ENCODE results near the gene SRGAP3.

Gene SRGAP3

DNA sequence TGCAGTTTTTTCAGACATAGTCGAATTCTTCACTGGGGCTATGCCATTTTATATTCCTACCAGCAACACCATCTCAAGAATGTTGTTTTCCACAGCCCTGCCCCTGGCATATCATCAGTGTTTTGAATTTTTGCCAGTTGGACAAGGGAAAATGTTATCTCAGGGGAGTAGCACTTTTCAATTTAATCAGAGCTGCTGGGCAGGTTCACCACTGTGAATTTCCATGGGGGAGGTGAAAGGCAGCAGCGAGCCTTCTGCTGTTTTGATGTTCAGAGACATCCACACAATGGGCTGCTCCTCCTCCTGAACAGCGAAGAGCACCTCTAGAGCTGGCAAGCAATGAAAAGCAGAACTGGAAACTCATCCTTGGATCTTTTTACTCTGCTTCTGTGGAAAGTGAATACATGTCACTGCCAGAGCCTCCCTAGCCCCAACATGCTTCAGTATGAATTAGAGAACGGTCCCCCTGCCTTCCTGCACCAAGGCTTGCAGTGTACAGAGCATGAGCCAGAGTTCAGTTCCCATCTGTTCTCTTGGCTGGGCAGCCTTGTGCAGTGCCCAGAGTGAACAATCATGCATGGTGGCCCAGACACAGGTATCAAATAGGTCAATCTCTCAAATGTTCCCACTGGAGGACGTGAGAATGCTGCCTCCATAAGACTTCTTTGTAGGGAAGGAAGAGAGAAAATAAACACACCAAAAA, 230.0 kb downstream of the SRGAP3 start:
- H3K4me2 ChIP-seq (ENCODE audit: low read length), result no peak overlapping the region
- H4K20me1 ChIP-seq (ENCODE audit: insufficient read depth, low read length), result no peaks in the 10 kb centered on the region
- H3K27me3 ChIP-seq (ENCODE audit: low read depth, low read length), result no peaks in the 10 kb centered on the region
- no peak for TF ChIP-seq EZH2phosphoT487 (IDR thresholded peaks at IDR 0.05; ENCODE audit: low read depth)
- TF ChIP-seq, protein P1, sequence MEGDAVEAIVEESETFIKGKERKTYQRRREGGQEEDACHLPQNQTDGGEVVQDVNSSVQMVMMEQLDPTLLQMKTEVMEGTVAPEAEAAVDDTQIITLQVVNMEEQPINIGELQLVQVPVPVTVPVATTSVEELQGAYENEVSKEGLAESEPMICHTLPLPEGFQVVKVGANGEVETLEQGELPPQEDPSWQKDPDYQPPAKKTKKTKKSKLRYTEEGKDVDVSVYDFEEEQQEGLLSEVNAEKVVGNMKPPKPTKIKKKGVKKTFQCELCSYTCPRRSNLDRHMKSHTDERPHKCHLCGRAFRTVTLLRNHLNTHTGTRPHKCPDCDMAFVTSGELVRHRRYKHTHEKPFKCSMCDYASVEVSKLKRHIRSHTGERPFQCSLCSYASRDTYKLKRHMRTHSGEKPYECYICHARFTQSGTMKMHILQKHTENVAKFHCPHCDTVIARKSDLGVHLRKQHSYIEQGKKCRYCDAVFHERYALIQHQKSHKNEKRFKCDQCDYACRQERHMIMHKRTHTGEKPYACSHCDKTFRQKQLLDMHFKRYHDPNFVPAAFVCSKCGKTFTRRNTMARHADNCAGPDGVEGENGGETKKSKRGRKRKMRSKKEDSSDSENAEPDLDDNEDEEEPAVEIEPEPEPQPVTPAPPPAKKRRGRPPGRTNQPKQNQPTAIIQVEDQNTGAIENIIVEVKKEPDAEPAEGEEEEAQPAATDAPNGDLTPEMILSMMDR (IDR thresholded peaks at IDR 0.05; ENCODE audit: low read depth, low read length), result no peak
- H2AFZ ChIP-seq (ENCODE audit: low read depth, low read length), result no peak overlapping the region
- H3K36me3 ChIP-seq (replicated peaks; ENCODE audit: low read depth, low read length), result no peaks in the 10 kb centered on the region
- no peak overlapping the region for H3K27ac ChIP-seq (ENCODE audit: low read length)
- H3K4me1 ChIP-seq (ENCODE audit: low read length), result no peaks in the 10 kb centered on the region
- H3K9ac ChIP-seq (ENCODE audit: low read length), result no peak overlapping the region
- no peaks in the 10 kb centered on the region for H3K9me3 ChIP-seq (ENCODE audit: insufficient read depth, low read length)
- H3K4me3 ChIP-seq (ENCODE audit: low read length), result no peak overlapping the region
- H3K79me2 ChIP-seq (ENCODE audit: low read length), result no peaks in the 10 kb centered on the region

DNA sequence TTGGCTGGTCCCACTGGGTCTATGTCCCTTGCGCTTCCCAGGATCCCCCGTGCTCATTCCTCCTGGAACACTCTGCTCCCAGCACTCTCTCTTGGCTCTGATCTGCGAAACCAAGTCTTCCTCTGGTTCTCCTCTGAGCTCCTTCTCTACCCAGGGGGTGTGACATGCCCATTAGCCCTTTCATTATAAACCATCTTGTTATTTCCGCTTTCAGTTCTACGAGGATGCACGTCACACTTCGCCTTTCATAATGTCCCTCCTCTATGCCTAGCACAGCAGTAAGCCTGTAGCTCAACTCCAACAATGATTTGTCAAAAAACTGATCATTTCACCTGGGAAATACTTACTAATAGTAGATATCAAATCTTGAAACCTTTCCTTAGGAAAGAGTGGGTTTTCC, 234.2 kb downstream of the SRGAP3 start:
- Histone ChIP-seq H3K4me1 (ENCODE audit: low read length) (no peaks in the 10 kb centered on the region), H2AFZ (ENCODE audit: low read depth, low read length) (no peak overlapping the region), H3K9ac (ENCODE audit: low read length) (no peak overlapping the region), H3K27me3 (ENCODE audit: low read depth, low read length) (no peaks in the 10 kb centered on the region), H3K9me3 (ENCODE audit: insufficient read depth, low read length) (no peaks in the 10 kb centered on the region), H3K36me3 (replicated peaks; ENCODE audit: low read depth, low read length) (no peaks in the 10 kb centered on the region), H3K27ac (ENCODE audit: low read length) (no peak overlapping the region), H3K4me3 (ENCODE audit: low read length) (no peak overlapping the region), H3K4me2 (ENCODE audit: low read length) (no peak overlapping the region), H4K20me1 (ENCODE audit: insufficient read depth, low read length) (no peaks in the 10 kb centered on the region), H3K79me2 (ENCODE audit: low read length) (no peaks in the 10 kb centered on the region)
- TF ChIP-seq, protein P1 (IDR thresholded peaks at IDR 0.05; ENCODE audit: low read depth, low read length), result no peak
- TF ChIP-seq EZH2phosphoT487 (IDR thresholded peaks at IDR 0.05; ENCODE audit: low read depth), result no peak

DNA sequence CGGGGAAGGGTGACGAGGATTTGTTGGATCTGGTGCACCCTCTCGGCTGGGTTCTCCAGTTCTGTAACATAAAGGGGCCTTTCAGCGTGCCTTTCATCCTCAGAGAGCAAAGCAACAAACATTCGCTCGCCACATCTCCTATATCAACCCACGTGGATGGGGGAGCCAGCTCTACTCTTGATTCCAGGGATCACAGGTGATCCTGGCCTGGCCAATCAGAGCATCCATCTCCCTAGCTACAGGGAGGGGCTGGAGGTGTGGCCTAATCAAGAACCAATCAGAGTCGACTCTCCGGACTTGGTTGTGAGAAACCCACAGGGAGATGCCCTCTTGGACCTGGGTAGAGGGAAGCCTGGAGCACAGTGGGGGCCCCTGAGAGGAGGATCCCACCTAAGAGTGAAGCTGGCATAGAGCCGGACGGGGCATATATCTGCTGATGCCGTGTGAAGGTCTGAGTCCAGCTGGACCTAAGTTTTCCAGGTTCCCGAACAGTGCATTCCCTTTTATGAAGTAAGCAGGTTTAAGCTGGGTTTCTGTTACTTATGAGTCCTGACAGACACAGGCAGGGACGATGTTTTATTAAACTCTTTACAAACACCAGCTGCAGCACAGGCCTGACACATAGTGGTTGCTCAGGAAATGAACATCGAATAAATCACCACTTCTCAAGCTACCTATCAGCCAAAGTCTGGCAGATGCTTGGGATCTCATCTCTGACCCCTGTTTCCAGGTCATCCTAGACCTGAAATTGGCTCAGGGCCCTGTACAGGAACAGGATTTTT, 235.5 kb downstream of the SRGAP3 start:
- H2AFZ ChIP-seq (ENCODE audit: low read depth, low read length), result no peak overlapping the region
- no peaks in the 10 kb centered on the region for H3K79me2 ChIP-seq (ENCODE audit: low read length)
- H4K20me1 ChIP-seq (ENCODE audit: insufficient read depth, low read length), result no peaks in the 10 kb centered on the region
- no peak overlapping the region for H3K9ac ChIP-seq (ENCODE audit: low read length)
- no peak overlapping the region for H3K4me2 ChIP-seq (ENCODE audit: low read length)
- H3K27me3 ChIP-seq (ENCODE audit: low read depth, low read length), result no peaks in the 10 kb centered on the region
- H3K27ac ChIP-seq (ENCODE audit: low read length), result no peak overlapping the region
- no peaks in the 10 kb centered on the region for H3K36me3 ChIP-seq (replicated peaks; ENCODE audit: low read depth, low read length)
- no peak for TF ChIP-seq EZH2phosphoT487 (IDR thresholded peaks at IDR 0.05; ENCODE audit: low read depth)
- TF ChIP-seq, protein P1 (IDR thresholded peaks at IDR 0.05; ENCODE audit: low read depth, low read length), result no peak
- H3K9me3 ChIP-seq (ENCODE audit: insufficient read depth, low read length), result no peaks in the 10 kb centered on the region
- no peaks in the 10 kb centered on the region for H3K4me1 ChIP-seq (ENCODE audit: low read length)
- no peak overlapping the region for H3K4me3 ChIP-seq (ENCODE audit: low read length)

DNA sequence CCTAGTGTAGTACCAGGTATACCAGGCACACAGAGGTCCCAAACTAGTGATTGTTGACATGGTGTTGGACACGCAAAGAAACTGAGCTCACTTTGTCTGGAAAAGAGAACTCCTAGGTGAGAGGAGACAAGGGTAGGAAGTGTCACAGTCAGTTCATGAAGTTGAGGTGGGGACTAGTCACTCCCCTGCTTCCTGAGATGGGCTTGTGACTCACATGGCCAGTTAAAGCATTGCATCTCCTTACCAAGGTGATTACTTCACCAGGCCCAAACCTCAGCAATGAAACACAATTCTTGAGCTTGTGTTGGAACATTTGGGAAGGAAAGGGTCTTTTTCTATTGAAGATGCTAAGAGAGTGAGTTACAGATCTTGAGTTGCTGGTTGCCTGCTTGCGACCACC, 236.9 kb downstream of the SRGAP3 start:
- H3K4me1 ChIP-seq (ENCODE audit: low read length), result no peaks in the 10 kb centered on the region
- no peak overlapping the region for H2AFZ ChIP-seq (ENCODE audit: low read depth, low read length)
- H4K20me1 ChIP-seq (ENCODE audit: insufficient read depth, low read length), result no peaks in the 10 kb centered on the region
- H3K36me3 ChIP-seq (replicated peaks; ENCODE audit: low read depth, low read length), result no peaks in the 10 kb centered on the region
- H3K27me3 ChIP-seq (ENCODE audit: low read depth, low read length), result no peaks in the 10 kb centered on the region
- H3K9me3 ChIP-seq (ENCODE audit: insufficient read depth, low read length), result no peaks in the 10 kb centered on the region
- TF ChIP-seq, protein P1 (IDR thresholded peaks at IDR 0.05; ENCODE audit: low read depth, low read length), result no peak
- TF ChIP-seq EZH2phosphoT487 (IDR thresholded peaks at IDR 0.05; ENCODE audit: low read depth), result no peak
- no peak overlapping the region for H3K4me2 ChIP-seq (ENCODE audit: low read length)
- no peak overlapping the region for H3K9ac ChIP-seq (ENCODE audit: low read length)
- no peak overlapping the region for H3K4me3 ChIP-seq (ENCODE audit: low read length)
- H3K27ac ChIP-seq (ENCODE audit: low read length), result no peak overlapping the region
- H3K79me2 ChIP-seq (ENCODE audit: low read length), result no peaks in the 10 kb centered on the region

Measured in OCI-LY3 (cell line).